Measurements from ENCODE around the gene ZNF414. TPM values are rescaled to one million over a fixed set of nuclear protein-coding genes. Genes with fewer than 3 reads are reported as not detected.

ZNF414 gene
- 18.4 and 18.5 TPM in 2 replicates for total RNA-seq (2014; rRNA removed; shearing (Covaris generic))

DNA sequence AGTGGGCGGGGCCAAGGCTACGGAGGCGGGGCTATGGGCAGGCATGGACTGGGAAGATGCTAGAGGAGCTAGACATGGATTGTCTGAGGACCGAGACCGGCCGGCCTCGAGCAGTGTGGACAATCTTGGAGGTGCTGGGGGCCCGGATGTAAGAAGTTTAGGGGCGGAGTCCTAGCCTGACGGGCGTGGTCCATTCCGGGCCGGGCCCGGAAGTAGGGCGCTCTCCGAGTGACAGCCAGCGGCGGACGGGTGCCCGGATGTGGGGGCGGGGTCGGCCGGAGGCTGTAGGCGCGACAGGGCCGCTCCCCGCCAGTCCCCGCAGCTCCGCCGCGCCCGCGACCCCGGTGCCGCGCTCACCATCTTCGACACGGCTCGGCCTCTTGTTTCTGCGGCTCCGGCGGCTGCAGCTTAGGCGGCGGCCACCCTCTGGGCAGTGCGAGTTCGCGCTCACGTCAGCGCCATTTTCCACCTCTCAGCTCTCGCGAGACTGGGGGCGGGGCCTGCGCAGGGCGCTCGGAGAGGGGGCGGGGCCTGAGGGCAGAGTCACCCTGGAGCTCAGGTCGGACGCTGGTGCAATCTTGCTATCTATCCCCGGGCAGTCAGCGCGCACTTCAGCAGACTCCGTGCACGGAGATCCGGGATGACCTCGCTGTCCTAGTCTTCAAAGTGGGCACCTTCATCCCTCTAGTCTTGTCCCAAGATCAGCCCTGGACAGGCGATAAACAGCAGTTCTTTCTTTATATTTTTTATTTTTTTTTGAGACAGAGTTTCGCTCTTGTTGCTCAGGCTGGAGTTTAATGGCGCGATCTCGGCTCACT is at the start of gene ZNF414:
ZNF414 (minus strand) TSS at position 481 of the 818 bp plus-strand sequence; CDS start at position 360, 121 bp downstream.

Other genes starting within 250 kb of the ZNF414 start
- gene CD320, start 205.8 kb downstream of the ZNF414 start, total RNA-seq (2014; rRNA removed; shearing (Covaris generic)): 67.5 and 83.8 TPM in 2 replicates
- 52.5 and 60.5 TPM in 2 replicates for gene NDUFA7, start 192.8 kb downstream of the ZNF414 start, total RNA-seq (2014; rRNA removed; shearing (Covaris generic))
- gene RPS28, start 192.7 kb downstream of the ZNF414 start, total RNA-seq (2014; rRNA removed; shearing (Covaris generic)): 1,378 and 1,537 TPM in 2 replicates
- 0.27 and 0.34 TPM in 2 replicates for gene KANK3, start 170.9 kb downstream of the ZNF414 start, total RNA-seq (2014; rRNA removed; shearing (Covaris generic))
- gene ANGPTL4, start 150.0 kb downstream of the ZNF414 start, total RNA-seq (2014; rRNA removed; shearing (Covaris generic)): 2.8 and 3.9 TPM in 2 replicates
- 25.3 and 28.4 TPM in 2 replicates for gene RAB11B, start 123.8 kb downstream of the ZNF414 start, total RNA-seq (2014; rRNA removed; shearing (Covaris generic))
- gene MARCHF2, start 100.9 kb downstream of the ZNF414 start, total RNA-seq (2014; rRNA removed; shearing (Covaris generic)): 20.3 and 22.7 TPM in 2 replicates
- 145 and 173 TPM in 2 replicates for gene HNRNPM, start 69.2 kb downstream of the ZNF414 start, total RNA-seq (2014; rRNA removed; shearing (Covaris generic))
- gene PRAM1, start 11.5 kb downstream of the ZNF414 start, total RNA-seq (2014; rRNA removed; shearing (Covaris generic)): not detected in 2 replicates
- 0.41 and 0.56 TPM in 2 replicates for gene MYO1F, start 63.3 kb upstream of the ZNF414 start, total RNA-seq (2014; rRNA removed; shearing (Covaris generic))
- gene ADAMTS10, start 96.5 kb upstream of the ZNF414 start, total RNA-seq (2014; rRNA removed; shearing (Covaris generic)): 2.4 and 2.7 TPM in 2 replicates
- not detected in 2 replicates for gene NFILZ, start 116.5 kb upstream of the ZNF414 start, total RNA-seq (2014; rRNA removed; shearing (Covaris generic))
- gene ACTL9, start 184.6 kb upstream of the ZNF414 start, total RNA-seq (2014; rRNA removed; shearing (Covaris generic)): not detected in 2 replicates
- gene OR2Z1, start 207.5 kb upstream of the ZNF414 start, total RNA-seq (2014; rRNA removed; shearing (Covaris generic)): not detected in 2 replicates